Non-pigmented ciliary epithelial cell (primary cell): Measurements from ENCODE around the gene ELP2.

ENCODE experiments used
- DNase-seq: peaks from one replicate; pipeline ENCODE4 v3.0.0-alpha.2; 2010; ENCODE audit warnings: low read depth

Gene ELP2

GRCh38 chr18:36126668-36127067 is 3.0 kb upstream of the ELP2 start:
- DNase-seq = no peak

- no peak for DNase-seq
Observed at GRCh38 chr18:36127836-36128529, 1.7 kb upstream of the ELP2 start.

GRCh38 chr18:36128530-36128870 is 1.2 kb upstream of the ELP2 start:
- DNase-seq = no peak

- DNase-seq = no peak
Observed at GRCh38 chr18:36128907-36129299, 796 bp upstream of the ELP2 start.

GRCh38 chr18:36130039-36130831 is 536 bp downstream of the ELP2 start:
- no peak for DNase-seq

- no peak for DNase-seq
Observed at GRCh38 chr18:36130883-36131653, 1.4 kb downstream of the ELP2 start.

- DNase-seq = no peak
Observed at GRCh38 chr18:36131692-36132483, 2.2 kb downstream of the ELP2 start.

- DNase-seq = no peak
Observed at GRCh38 chr18:36132756-36133155, 3.1 kb downstream of the ELP2 start.

GRCh38 chr18:36135264-36135663 is 5.6 kb downstream of the ELP2 start:
- DNase-seq = no peak

- no peak for DNase-seq
Observed at GRCh38 chr18:36139245-36139644, 9.5 kb downstream of the ELP2 start.

GRCh38 chr18:36141576-36141975 is 11.9 kb downstream of the ELP2 start:
- DNase-seq = no peak

- DNase-seq = no peak
Observed at GRCh38 chr18:36142751-36143150, 13.1 kb downstream of the ELP2 start.

GRCh38 chr18:36143391-36143790 is 13.7 kb downstream of the ELP2 start:
- DNase-seq = no peak

- no peak for DNase-seq
Observed at GRCh38 chr18:36149514-36150289, 20.0 kb downstream of the ELP2 start.

- DNase-seq = no peak
Observed at GRCh38 chr18:36152781-36153180, 23.1 kb downstream of the ELP2 start.

GRCh38 chr18:36153203-36153602 is 23.5 kb downstream of the ELP2 start:
- peak; percentile 48 for DNase-seq

- DNase-seq = no peak
Observed at GRCh38 chr18:36153771-36154170, 24.1 kb downstream of the ELP2 start.

- DNase-seq = no peak
Observed at GRCh38 chr18:36155851-36156757, 26.4 kb downstream of the ELP2 start.

GRCh38 chr18:36157441-36157840 is 27.7 kb downstream of the ELP2 start:
- DNase-seq = no peak

- peak; percentile 66 for DNase-seq
Observed at GRCh38 chr18:36158266-36158867, 28.7 kb downstream of the ELP2 start.
